Measurements from ENCODE around the gene MSX2.

MSX2 gene

GRCh38 chr5:174777583-174777982 lies 53.2 kb downstream of the MSX2 start:
- FAIRE-seq (no peak), DNase-seq (ENCODE audit: insufficient read length, low spot score) (no peak)
- TF ChIP-seq CTCF (IDR thresholded peaks at IDR 0.05; ENCODE audit: insufficient read depth, missing control alignments): no peak

Data from D721Med (cell line).